ENCODE measurements around the gene KIAA0513.
"Not testable (repeated sequence)": the region's sequence is repeated elsewhere in the genome, so short reads cannot be mapped to it uniquely, and the experiment has no call there.

Gene KIAA0513

DNA sequence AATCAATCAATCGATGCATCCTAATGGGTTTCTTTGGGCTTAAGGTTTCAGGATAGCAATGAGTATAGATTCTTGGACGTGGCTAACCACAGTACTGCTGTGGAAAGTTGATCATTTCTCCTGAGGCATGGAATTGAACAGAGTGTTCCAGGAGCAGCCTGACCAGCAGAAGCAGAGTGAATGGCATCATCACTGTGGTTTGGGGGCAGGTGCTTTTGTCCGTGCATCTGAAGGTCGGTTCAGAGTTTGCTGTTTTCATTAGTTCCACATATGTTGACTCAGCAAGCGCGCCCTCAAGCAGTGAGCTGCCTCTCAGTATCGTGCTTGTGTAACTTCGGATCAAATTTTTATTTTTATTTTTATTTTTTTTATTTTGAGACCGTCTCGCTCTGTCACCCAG is 24.9 kb downstream of the KIAA0513 start:
- DNase-seq, result no peak

- DNase-seq, result not testable (repeated sequence)
Observed at GRCh38 chr16:85054321-85054720, 26.7 kb downstream of the KIAA0513 start.

DNA sequence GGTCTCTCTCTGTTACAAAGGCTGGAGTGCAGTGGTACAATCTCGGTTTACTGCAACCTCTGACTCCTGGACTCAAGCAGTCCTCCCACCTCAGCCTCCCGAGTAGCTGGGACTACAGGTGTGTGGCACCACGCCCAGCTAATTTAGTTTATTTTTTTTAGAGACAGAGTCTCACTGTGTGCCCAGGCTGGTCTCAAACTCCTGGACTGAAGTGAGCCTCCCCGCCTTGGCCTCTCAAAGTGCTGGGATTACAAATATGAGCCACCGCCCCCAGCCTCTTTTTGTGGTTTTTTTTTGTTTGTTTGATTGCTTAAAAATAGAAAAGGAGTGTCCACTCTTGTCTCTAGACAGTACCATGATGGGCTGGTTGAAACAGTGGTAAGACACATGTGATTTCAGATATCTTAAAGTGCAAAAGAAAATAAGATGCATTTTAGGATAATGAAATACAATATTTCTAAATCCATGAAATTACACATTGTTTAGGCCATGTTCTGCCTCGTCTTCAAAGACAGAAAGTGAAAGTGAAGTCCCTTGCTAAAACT is 27.4 kb downstream of the KIAA0513 start:
- DNase-seq, result no peak

GRCh38 chr16:85055493-85056210 is 28.1 kb downstream of the KIAA0513 start:
- DNase-seq, result no peak

DNA sequence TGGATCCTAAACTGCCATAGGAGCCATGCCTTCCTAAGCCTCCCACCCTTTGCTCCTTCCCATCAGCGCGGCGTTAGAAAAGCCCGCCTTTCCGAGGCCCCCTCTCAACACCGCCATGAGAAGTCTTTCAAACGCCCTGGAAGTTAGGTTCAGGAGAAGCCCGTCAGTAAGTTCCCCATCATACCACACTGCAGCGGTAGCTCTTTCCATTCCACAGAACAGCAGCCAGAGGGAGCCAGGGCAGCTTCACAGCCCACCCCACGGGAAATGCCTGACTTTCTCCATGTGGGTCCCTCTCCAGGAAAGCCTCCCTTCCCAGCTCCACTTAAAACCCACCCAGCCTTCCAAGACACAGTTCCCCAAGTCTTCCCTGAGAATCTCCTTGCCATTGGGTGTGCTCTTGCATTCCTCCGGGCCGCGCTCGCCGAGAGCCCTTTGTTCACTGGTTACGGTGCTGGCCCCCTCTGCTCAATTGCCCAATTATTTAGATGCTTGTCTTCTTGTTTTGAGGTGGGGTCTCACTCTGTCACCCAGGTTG is 28.7 kb downstream of the KIAA0513 start:
- no peak for DNase-seq

- no peak for DNase-seq
Observed at GRCh38 chr16:85057212-85057889, 29.8 kb downstream of the KIAA0513 start.

- peak; percentile 19 for DNase-seq
Observed at GRCh38 chr16:85057948-85058347, 30.4 kb downstream of the KIAA0513 start.

GRCh38 chr16:85058909-85059308 is 31.3 kb downstream of the KIAA0513 start:
- no peak for DNase-seq

- no peak for DNase-seq
Observed at GRCh38 chr16:85061566-85061965, 34.0 kb downstream of the KIAA0513 start.

- no peak for DNase-seq
Observed at GRCh38 chr16:85062323-85062722, 34.7 kb downstream of the KIAA0513 start.

- DNase-seq, result no peak
Observed at GRCh38 chr16:85062845-85063244, 35.2 kb downstream of the KIAA0513 start.

GRCh38 chr16:85064186-85064585 is 36.6 kb downstream of the KIAA0513 start:
- no peak for DNase-seq

GRCh38 chr16:85065099-85065498 is 37.5 kb downstream of the KIAA0513 start:
- DNase-seq, result no peak

- DNase-seq, result no peak
Observed at GRCh38 chr16:85066346-85066885, 38.8 kb downstream of the KIAA0513 start.

DNA sequence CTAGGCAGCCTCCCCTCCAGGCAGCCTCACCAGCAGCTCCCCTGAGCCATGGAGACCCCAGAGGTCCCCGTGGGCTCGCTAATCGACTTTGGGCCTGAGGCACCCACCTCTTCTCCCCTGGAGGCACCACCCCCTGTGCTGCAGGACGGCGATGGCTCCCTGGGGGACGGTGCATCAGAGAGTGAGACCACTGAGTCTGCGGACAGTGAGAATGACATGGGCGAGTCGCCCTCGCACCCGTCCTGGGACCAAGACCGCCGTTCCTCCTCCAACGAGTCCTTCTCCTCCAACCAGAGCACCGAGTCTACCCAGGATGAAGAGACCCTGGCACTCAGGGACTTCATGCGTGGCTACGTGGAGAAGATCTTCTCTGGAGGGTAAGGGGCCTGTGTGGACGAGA is 39.4 kb downstream of the KIAA0513 start:
- DNase-seq, result no peak

- no peak for DNase-seq
Observed at GRCh38 chr16:85067426-85067825, 39.8 kb downstream of the KIAA0513 start.

- DNase-seq, result no peak
Observed at GRCh38 chr16:85068746-85069145, 41.2 kb downstream of the KIAA0513 start.

DNA sequence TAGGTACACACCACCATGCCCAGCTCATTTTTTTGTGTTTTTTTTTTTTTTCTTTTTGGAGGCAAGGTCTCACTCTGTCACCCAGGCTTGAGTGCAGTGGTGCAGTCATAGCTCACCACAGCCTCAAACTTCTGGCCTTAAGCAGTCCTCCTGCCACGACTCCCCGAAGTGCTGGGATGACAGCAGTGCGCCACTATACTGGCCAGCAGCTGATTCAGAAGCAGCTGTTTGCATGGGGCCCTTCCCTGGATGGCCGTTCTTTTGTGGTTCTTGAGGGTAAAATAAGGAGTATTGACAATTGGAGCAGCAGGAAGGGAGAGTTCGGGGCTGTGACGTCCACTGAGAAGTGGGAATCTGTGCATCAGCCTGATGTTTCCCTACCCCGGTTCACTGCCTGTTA is 41.6 kb downstream of the KIAA0513 start:
- no peak for DNase-seq

DNA sequence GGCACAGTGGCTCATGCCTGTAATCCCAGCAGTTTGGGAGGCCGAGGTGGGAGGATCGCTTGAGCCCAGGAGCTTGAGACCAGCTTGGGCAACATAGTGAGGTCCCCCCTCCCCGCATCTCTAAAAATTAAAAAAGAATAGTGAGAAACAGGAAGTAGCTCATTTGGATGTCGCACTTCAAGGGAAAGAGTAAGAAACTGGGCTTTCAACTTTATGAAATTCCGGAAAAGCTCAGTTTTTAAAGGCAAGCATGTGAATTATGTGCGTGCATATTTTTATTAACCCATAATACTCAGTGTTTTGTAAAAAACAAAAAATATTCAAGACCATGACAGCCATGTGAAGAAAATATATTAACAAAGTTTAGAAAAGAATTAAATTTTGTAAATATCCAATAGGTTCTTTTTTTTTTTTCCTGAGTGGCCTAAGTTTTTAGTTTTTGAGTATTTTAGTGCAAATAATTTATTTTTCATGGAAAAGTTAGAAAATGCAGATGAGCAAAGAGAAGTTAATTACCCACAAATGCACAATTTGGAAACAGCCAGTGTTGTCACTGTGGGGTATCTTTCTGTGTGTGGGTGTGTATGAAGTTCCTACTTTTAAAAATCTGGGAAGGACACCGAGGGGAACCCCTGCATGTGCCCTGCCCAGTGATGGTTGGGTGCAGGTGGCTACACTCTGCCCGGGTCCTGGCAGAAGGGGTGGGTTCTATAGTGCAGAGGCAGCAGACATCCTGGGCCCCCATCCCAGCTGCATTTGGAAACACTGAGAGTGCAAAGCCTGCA is 44.7 kb downstream of the KIAA0513 start:
- no peak for DNase-seq

DNA sequence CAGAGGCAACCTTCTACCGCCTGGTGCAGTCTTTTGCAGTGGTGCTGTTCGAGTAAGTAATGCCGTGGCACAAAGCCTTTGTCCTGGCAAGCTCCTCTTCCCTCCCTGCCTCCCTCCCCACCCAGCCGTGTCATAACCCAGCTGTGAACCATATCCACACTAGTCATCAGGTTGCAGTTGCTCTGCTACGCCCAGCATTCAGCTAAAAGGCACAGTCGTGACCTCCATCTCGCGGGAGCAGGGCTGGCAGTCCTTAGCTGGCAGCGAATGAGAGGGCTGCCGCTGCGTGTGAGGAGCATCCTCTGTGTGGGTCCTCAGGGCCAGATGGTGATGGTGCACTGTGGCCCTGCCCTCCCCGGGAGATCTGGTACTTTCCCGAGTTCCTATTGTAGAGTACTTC is 45.4 kb downstream of the KIAA0513 start:
- no peak for DNase-seq

- DNase-seq, result no peak
Observed at GRCh38 chr16:85074225-85074914, 46.8 kb downstream of the KIAA0513 start.

DNA sequence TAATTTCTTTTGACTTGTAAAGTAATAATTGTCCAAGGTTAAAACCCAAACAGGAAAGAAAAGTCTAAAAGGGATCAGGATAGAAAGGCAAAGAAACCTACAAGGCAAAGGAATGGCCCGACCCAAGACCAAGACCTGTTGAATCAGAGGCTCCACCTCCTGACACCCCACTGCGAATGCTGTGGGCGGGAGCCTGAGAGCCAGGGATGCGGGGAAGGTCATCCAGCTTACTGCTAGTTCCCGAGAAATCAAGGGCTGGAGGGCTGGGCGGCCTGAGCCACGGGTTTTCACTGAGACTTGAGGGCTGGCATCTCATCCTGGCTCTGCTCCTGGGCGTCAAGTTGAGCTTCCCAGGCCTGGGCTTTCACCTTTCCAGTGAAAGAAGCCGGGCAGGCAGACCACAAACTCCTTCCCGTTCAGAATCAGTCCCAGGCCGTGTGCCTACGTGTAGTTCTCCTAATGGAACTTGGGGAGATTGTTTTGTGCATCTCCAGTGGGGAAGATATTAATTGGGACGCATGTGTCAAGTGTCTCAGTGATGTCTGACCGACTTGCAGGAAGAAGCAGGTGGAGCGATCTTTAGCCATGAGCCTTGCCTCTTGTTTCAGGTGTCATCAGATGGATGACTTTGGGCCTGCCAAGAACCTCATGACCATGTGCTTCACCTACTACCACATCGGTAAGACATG is 47.8 kb downstream of the KIAA0513 start:
- no peak for DNase-seq
